PC-9 (cell line): Measurements from ENCODE around the gene BMP10. TPM values are rescaled to one million over a fixed set of nuclear protein-coding genes. Genes with fewer than 3 reads are reported as not detected.

Experiments
- BruUV-seq: library from RNA; stranded (reverse); fragments of 400-500 nt; replicated peaks from 2 replicates; lab custom pipeline; 2021; lab: Mats Ljungman, UMichigan
- CTCF ChIA-PET: fragments of 300-600 bp; sonication (Branson Sonifier 250); formaldehyde crosslinking; loops from one replicate; lab custom pipeline; 2022; ENCODE audit warnings: antibody characterized with exemption; lab: Charles Lee
- POLR2A ChIA-PET: fragments of 300-600 bp; sonication (Branson Sonifier 250); formaldehyde crosslinking; loops from one replicate; lab custom pipeline; 2022; ENCODE audit warnings: antibody characterized with exemption; ENCODE audit not compliant: unreplicated experiment; lab: Charles Lee
- DNase-seq, 2 experiments: peaks; one replicate each; pipeline versions ENCODE4 v3.0.0 to v3.0.0-alpha.2; 2015 to 2022; ENCODE audit warnings: mixed read lengths in 1 of 2
- H2AFZ ChIP-seq: fragments of 200-600 bp; sonication (generic); 2 replicates; pipeline ENCODE4 v1.8.1; 2017; ENCODE audit warnings: antibody characterized with exemption
- H3F3A ChIP-seq: fragments of 200-600 bp; sonication (generic); 2 replicates; pipeline ENCODE4 v1.8.1; 2017; ENCODE audit warnings: antibody characterized with exemption, mild to moderate bottlenecking, low read depth; ENCODE audit not compliant: insufficient read depth
- H3K27ac ChIP-seq: fragments of 200-600 bp; sonication (generic); 2 replicates; pipeline ENCODE4 v1.6.1; 2016; ENCODE audit warnings: mixed run types
- H3K27me3 ChIP-seq: fragments of 200-600 bp; sonication (generic); 2 replicates; pipeline ENCODE4 v1.6.1; 2016; ENCODE audit warnings: low read depth, mixed run types; ENCODE audit not compliant: insufficient read depth
- H3K36me3 ChIP-seq: fragments of 200-600 bp; sonication (generic); 2 replicates; pipeline ENCODE4 v1.6.1; 2016; ENCODE audit warnings: low read depth, mixed run types
- H3K4me1 ChIP-seq: fragments of 200-600 bp; sonication (generic); replicated peaks from 2 replicates; pipeline ENCODE4 v1.6.1; 2016; ENCODE audit warnings: mixed run types; ENCODE audit not compliant: insufficient read depth
- H3K4me2 ChIP-seq: fragments of 200-600 bp; sonication (generic); 2 replicates; pipeline ENCODE4 v1.6.1; 2017; ENCODE audit warnings: mixed run types
- H3K4me3 ChIP-seq: fragments of 200-600 bp; sonication (generic); 2 replicates; pipeline ENCODE4 v1.6.1; 2016; ENCODE audit warnings: mixed run types
- H3K79me2 ChIP-seq: fragments of 200-600 bp; sonication (generic); 2 replicates; pipeline ENCODE4 v1.6.1; 2017; ENCODE audit warnings: low read depth, mixed run types
- H3K9me2 ChIP-seq: fragments of 200-600 bp; sonication (generic); 2 replicates; pipeline ENCODE4 v1.8.1; 2017; ENCODE audit warnings: mild to moderate bottlenecking; ENCODE audit not compliant: insufficient read depth
- H3K9me3 ChIP-seq: fragments of 200-600 bp; sonication (generic); 2 replicates; pipeline ENCODE4 v1.8.1; 2016; ENCODE audit warnings: low read depth; ENCODE audit not compliant: insufficient read depth
- H4K20me1 ChIP-seq: fragments of 200-600 bp; sonication (generic); 2 replicates; pipeline ENCODE4 v1.8.1; 2017; ENCODE audit not compliant: insufficient read depth
- CTCF ChIP-seq: fragments of 200-600 bp; sonication (generic); conservative IDR thresholded peaks from 2 replicates; pipeline ENCODE4 v1.6.1; 2017; ENCODE audit warnings: mixed run types, antibody characterized with exemption, mild to moderate bottlenecking, moderate library complexity
- EZH2 ChIP-seq: fragments of 200-600 bp; sonication (generic); IDR thresholded peaks from 2 replicates; pipeline ENCODE4 v1.8.0; 2017; ENCODE audit warnings: antibody characterized with exemption, low read depth
- intact Hi-C: fragments of 100-400 bp; cut with micrococcal nuclease; formaldehyde crosslinking; loops from one replicate; pipeline ENCODE4 v1.10.0; 2022; ENCODE audit not compliant: unreplicated experiment
- total RNA-seq: library from RNA; stranded (reverse); gene quantifications from 2 replicates; pipeline ENCODE4 v1.2.3, GENCODE V29; 2021

The BMP10 gene
- total RNA-seq, 1 experiment from 2014 or later: not detected

GRCh38 chr2:68917034-68917718 lies 46.0 kb upstream of the BMP10 start:
- Histone ChIP-seq H3K4me3 (no peak overlapping the region), H4K20me1 (no peaks in the 10 kb centered on the region), H3K4me1 (0 out of 2 replicates have a peak, but pooled peaks cover 6% of the 10 kb centered on the region), H3K79me2 (no peaks in the 10 kb centered on the region), H3K36me3 (no peaks in the 10 kb centered on the region), H3K27ac (no peak overlapping the region), H3K9me2 (no peaks in the 10 kb centered on the region; the same call in 1 of the 2 replicates), H3K4me2 (no peak overlapping the region), H3F3A (no peaks in the 10 kb centered on the region), H3K9me3 (no peaks in the 10 kb centered on the region), H2AFZ (no peak overlapping the region), H3K27me3 (no peaks in the 10 kb centered on the region)
- no TSS peak for BruUV-seq
- intact Hi-C loops: no loop called here
- DNase-seq: no peak
- no peak for TF ChIP-seq CTCF
- TF ChIP-seq EZH2: no peak
- ChIA-PET CTCF (no interaction called here), POLR2A (no interaction called here)

GRCh38 chr2:68916226-68916625 lies 45.0 kb upstream of the BMP10 start:
- Histone ChIP-seq H3K4me3 (no peak overlapping the region), H3K27ac (no peak overlapping the region), H3K9me3 (no peaks in the 10 kb centered on the region), H3K79me2 (no peaks in the 10 kb centered on the region), H3K4me2 (no peak overlapping the region), H4K20me1 (no peaks in the 10 kb centered on the region), H3K9me2 (no peaks in the 10 kb centered on the region; the same call in 1 of the 2 replicates), H3K4me1 (0 out of 2 replicates have a peak, but pooled peaks cover 6% of the 10 kb centered on the region), H3F3A (no peaks in the 10 kb centered on the region), H2AFZ (no peak overlapping the region), H3K36me3 (no peaks in the 10 kb centered on the region), H3K27me3 (no peaks in the 10 kb centered on the region)
- ChIA-PET POLR2A (no interaction called here), CTCF (no interaction called here)
- TF ChIP-seq CTCF (no peak), EZH2 (no peak)
- no TSS peak for BruUV-seq
- DNase-seq: no peak
- intact Hi-C loops: no loop called here

- no TSS peak for BruUV-seq
- intact Hi-C loops: no loop called here
Measured at GRCh38 chr2:68915393-68915792, 44.2 kb upstream of the BMP10 start.

More at GRCh38 chr2:68915393-68915792, 44.2 kb upstream of the BMP10 start:
- Histone ChIP-seq H3K9me2 (no peaks in the 10 kb centered on the region; the same call in 1 of the 2 replicates), H3K4me2 (no peak overlapping the region), H3K4me1 (0 out of 2 replicates have a peak, but pooled peaks cover 6% of the 10 kb centered on the region), H3K27me3 (no peaks in the 10 kb centered on the region), H2AFZ (no peak overlapping the region), H3K79me2 (no peaks in the 10 kb centered on the region), H3K4me3 (no peak overlapping the region), H3K36me3 (no peaks in the 10 kb centered on the region), H4K20me1 (no peaks in the 10 kb centered on the region), H3K9me3 (no peaks in the 10 kb centered on the region), H3F3A (no peaks in the 10 kb centered on the region), H3K27ac (no peak overlapping the region)
- ChIA-PET CTCF (no interaction called here), POLR2A (no interaction called here)
- DNase-seq: no peak
- TF ChIP-seq EZH2 (no peak), CTCF (no peak)
